Right kidney (tissue), 1 donor: ENCODE results near the gene GAS2L1.

ENCODE experiments used
- DNase-seq: peaks from one replicate; pipeline ENCODE4 v3.0.0-alpha.2; 2016

Gene GAS2L1

GRCh38 chr22:29308791-29309262, 2.4 kb downstream of the GAS2L1 start:
- DNase-seq = peak; percentile 29

DNA sequence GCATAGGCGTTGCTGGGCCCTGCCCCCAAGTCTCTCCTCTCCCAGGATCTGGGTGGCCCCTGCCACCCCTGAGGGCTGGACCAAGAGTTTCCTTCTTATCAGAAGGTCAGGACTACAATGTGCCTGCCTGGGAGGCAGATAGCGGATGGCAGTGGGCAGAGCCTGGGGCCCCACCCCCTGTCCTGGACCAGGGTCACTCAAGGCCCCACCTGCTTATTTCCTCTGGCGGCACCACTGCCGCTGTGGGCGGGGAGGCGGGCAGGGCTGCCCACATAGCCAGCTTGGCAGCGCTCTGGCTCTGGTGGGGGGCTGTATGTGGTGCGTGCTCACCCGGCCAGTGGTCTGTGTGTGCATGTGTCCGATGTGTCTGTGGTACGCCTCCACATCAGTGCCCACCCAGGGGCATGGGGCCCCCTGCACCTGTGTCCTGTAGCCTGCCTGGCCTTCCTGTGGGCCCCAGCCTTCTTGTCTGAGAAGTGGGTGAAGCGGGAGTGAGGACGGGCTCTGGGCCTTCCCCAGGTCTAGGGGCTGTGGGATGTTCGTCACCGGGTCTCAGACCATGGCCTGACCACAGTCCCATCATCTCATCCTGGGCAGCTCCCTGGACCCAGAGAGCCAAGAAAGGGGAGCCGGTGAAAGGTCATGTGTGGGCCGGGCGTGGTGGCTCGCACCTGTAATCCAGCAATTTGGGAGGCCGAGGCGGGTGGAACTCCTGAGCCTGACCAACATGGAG, 3.0 kb downstream of the GAS2L1 start:
- peak; percentile 35 for DNase-seq

- no peak for DNase-seq
Observed at GRCh38 chr22:29310065-29310862, 3.8 kb downstream of the GAS2L1 start.

GRCh38 chr22:29310863-29311339, 4.5 kb downstream of the GAS2L1 start:
- DNase-seq = peak; percentile 67

DNA sequence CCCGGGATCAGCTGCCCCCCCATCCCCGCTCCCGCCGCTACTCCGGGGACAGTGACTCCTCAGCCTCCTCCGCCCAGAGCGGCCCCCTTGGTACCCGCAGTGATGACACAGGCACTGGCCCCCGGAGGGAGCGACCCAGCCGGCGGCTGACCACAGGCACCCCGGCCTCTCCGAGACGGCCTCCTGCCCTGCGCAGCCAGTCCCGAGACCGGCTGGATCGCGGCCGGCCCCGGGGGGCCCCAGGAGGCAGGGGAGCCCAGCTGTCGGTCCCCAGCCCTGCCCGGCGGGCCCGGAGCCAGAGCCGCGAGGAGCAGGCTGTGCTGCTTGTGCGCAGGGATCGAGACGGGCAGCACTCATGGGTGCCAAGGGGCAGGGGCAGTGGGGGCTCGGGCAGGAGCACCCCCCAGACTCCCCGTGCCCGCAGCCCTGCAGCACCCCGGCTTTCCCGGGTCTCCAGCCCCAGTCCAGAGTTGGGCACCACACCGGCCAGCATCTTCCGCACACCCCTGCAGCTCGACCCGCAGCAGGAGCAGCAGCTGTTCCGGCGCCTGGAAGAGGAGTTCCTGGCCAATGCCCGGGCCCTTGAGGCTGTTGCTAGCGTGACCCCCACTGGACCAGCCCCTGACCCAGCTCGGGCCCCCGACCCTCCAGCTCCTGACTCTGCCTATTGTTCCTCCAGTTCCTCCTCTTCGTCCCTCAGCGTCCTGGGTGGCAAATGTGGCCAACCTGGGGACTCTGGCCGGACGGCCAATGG, 5.2 kb downstream of the GAS2L1 start:
- no peak for DNase-seq

GRCh38 chr22:29312218-29313125, 6.0 kb downstream of the GAS2L1 start:
- DNase-seq = no peak

- peak; percentile 60 for DNase-seq
Observed at GRCh38 chr22:29313126-29313575, 6.7 kb downstream of the GAS2L1 start.

- DNase-seq = peak; percentile 41
Observed at GRCh38 chr22:29313576-29314466, 7.4 kb downstream of the GAS2L1 start.

DNA sequence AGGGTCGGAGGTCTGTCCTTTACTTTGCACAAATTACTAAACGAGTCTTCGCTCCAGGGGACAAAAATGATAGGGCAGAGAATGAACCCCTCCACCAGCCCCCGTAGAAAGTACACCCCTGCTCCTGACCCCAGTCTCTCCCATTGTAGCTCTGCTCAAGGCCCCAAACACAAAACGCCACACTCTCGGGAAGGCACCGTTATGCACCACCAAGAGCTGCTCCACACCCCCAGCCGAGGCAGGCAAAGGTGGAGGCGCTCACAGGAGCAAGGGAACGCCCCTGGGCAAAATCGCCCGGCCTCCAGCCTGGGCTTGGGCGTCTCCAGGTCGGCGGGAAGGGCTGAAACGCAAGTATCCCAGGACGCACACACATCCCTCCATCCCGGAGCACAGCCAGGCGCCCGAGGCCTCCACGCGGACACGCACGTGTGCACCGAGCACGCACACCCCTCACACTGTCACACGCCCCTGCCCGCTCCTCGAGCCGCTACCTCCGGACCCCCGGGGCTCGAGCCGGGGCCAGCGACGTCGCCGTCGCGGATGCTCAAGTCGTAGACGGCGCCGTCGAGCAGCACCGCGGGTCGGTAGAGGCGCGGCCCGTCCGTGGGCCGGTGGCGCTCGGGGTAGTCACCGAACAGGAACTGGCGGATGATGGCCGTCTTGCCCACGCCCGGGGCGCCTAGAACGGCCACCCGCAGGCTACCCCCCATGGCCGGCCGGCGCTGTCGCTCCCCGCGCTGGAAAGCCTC, 8.3 kb downstream of the GAS2L1 start:
- peak; percentile 61 for DNase-seq

DNA sequence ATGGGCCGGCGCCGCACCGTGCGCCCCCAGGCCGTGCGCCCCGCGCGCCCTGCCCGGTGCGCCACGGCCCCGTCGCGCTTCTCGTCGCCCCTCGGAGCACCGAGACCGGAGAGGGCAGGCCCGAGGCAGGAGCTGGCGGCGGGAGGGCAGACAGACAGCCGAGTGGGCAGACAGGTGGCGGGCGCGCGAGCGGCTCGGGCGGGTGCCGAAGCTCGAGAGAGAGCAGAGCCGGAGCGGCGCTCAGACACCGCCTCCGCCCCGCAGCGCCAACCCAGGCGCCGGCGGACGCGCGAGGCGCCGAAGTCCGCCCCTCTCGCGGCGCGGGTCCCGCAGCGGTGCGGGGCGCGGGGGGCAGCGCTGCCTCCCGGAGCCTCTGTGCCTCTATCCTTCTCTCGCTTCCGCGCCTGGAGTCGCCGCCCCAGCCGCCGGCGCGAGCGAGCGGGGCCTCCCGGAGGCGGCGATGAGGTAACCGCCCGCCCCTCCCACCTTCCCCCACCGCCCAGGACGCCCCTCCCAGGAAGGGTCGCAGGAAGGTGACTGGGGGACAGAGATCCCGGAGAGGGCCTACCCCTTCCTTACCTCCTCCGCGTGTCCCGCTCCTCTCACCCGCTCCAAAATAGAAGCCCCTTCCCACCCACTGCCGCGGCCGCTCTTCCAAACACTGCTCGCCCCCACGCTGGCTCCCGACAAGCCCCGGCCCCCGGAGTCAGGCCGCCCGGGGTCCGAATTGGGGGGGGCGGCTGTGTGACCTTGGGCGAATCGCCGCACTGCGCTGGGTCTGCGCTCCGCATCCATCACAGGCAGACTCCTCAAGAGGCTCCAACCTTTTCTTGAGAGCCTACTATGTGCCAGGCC, 9.1 kb downstream of the GAS2L1 start, which contains the start of gene RASL10A:
TSS of gene RASL10A (minus strand) at position 412 of the 855 bp plus-strand sequence. CDS start 451 bp downstream, outside the sequence.
- peak; percentile 61 for DNase-seq

GRCh38 chr22:29316141-29316828, 9.8 kb downstream of the GAS2L1 start:
- DNase-seq = no peak

- no peak for DNase-seq
Observed at GRCh38 chr22:29317827-29318454, 11.5 kb downstream of the GAS2L1 start.

DNA sequence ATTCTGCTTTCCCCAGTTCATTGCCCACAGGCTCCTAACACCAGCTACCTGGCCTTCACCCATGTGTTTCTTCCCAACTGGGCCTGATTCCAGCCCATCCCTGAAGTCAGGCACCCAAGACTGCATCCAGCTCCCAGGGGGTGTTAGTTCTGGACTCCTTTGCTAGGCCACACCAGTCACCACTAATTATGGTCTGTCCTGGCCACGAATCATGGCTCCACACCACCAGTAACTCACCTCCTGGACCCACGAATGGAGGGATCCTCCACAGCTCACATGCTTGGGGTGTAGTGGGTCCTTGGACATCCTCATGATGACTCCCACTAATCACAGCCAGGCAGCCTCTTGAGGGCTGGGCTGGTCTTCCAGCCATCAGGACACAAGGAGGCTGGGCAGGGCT, 12.6 kb downstream of the GAS2L1 start:
- DNase-seq = no peak

GRCh38 chr22:29320546-29320945, 14.1 kb downstream of the GAS2L1 start:
- no peak for DNase-seq

- DNase-seq = no peak
Observed at GRCh38 chr22:29323641-29324040, 17.2 kb downstream of the GAS2L1 start.

- no peak for DNase-seq
Observed at GRCh38 chr22:29325356-29325755, 18.9 kb downstream of the GAS2L1 start.

- DNase-seq = no peak
Observed at GRCh38 chr22:29325785-29326315, 19.4 kb downstream of the GAS2L1 start.
